Measurements from ENCODE around the gene GALR3. TPM values are rescaled to one million over a fixed set of nuclear protein-coding genes. Genes with fewer than 3 reads are reported as not detected.
A peak's percentile ranks its signal among the peaks of the same experiment; 100 is the strongest.

The GALR3 gene
- total and polyA plus RNA-seq, 2 of the 4 experiments (the other 2 are of a cell fraction), result not detected

- in situ Hi-C loops (cut with MboI; ENCODE audit: low sequenced_read_pairs) (no loop called here), dilution Hi-C loops (cut with HindIII; ENCODE audit: low sequenced_read_pairs, unreplicated experiment) (no loop called here), intact Hi-C loops (cut with micrococcal nuclease) (no loop called here)
- no peak overlapping the region for H3K4me2 ChIP-seq (ENCODE audit: low read depth, low read length)
- no peak overlapping the region for H2BK20ac ChIP-seq (ENCODE audit: low read depth, low read length)
- H3K27ac ChIP-seq (ENCODE audit: insufficient read depth, low read length), result no peak overlapping the region
- ChIA-PET CTCF (no interaction called here), POLR2A (ENCODE audit: unreplicated experiment) (no interaction called here)
- no peak overlapping the region for H4K8ac ChIP-seq (ENCODE audit: low read depth in 2 of 2, low read length in 2 of 2)
- peaks cover 30% of the 10 kb centered on the region for H3K27me3 ChIP-seq (ENCODE audit: control insufficient read depth, insufficient read depth, low read length)
- 38% methylated on average over 2 of the region's 8 CpGs; no CpG with 5 or more reads in 1 of the 2 experiments for WGBS, 2 experiments (ENCODE audit: extremely low coverage in 2 of 2, insufficient read length in 1 of 2)
- H2BK5ac ChIP-seq (ENCODE audit: low read depth, low read length, poor library complexity, severe bottlenecking), result no peak overlapping the region
- no TSS peak for BruUV-seq (replicated peaks)
- no peaks in the 10 kb centered on the region for H3K9me1 ChIP-seq (ENCODE audit: insufficient read depth, low read length)
- TF ChIP-seq CTCF (conservative IDR thresholded peaks at IDR 0.05; ENCODE audit: low read depth, low read length), result no peak
- no peak for TF ChIP-seq SMC3 (IDR thresholded peaks at IDR 0.05; ENCODE audit: low read depth, low read length)
- TF ChIP-seq CEBPB (IDR thresholded peaks at IDR 0.05; ENCODE audit: low read depth, low read length), result no peak
- no peak for TF ChIP-seq ELK1 (IDR thresholded peaks at IDR 0.05; ENCODE audit: borderline replicate concordance, low read depth, low read length)
- TF ChIP-seq RFX5 (IDR thresholded peaks at IDR 0.05; ENCODE audit: low read depth, low read length), result no peak
- TF ChIP-seq FOS (IDR thresholded peaks at IDR 0.05; ENCODE audit: low read depth, low read length), result no peak
- no peak for TF ChIP-seq MXI1 (IDR thresholded peaks at IDR 0.05; ENCODE audit: borderline replicate concordance, low read depth, low read length)
- TF ChIP-seq MAZ (IDR thresholded peaks at IDR 0.05; ENCODE audit: borderline replicate concordance, low read depth, low read length), result no peak
- no peak for TF ChIP-seq NFE2L2 (IDR thresholded peaks at IDR 0.05; ENCODE audit: low read depth, low read length)
- TF ChIP-seq BHLHE40 (IDR thresholded peaks at IDR 0.05; ENCODE audit: low read depth, low read length), result no peak
- no peak for TF ChIP-seq POLR2A (IDR thresholded peaks at IDR 0.05; ENCODE audit: low read depth, low read length)
- no peak for TF ChIP-seq RAD21 (IDR thresholded peaks at IDR 0.05; ENCODE audit: low read length)
- no peak for TF ChIP-seq MAFK (IDR thresholded peaks at IDR 0.05; ENCODE audit: low read depth, low read length)
- no peak for TF ChIP-seq USF2 (IDR thresholded peaks at IDR 0.05; ENCODE audit: low read depth, low read length)
- no peak for TF ChIP-seq CHD1 (IDR thresholded peaks at IDR 0.05; ENCODE audit: low read depth, low read length)
- no peak for TF ChIP-seq RCOR1 (IDR thresholded peaks at IDR 0.05; ENCODE audit: insufficient replicate concordance, low read length)
- H2AK9ac ChIP-seq (replicated peaks; ENCODE audit: low read depth, low read length, poor library complexity), result no peak overlapping the region
- no peak overlapping the region for H4K5ac ChIP-seq (ENCODE audit: low read depth, low read length)
- no peaks in the 10 kb centered on the region for H3K36me3 ChIP-seq (ENCODE audit: control insufficient read depth, insufficient read depth, low read length)
- H2BK15ac ChIP-seq (ENCODE audit: low read depth, low read length), result no peak overlapping the region
- no peak overlapping the region for H3K56ac ChIP-seq (ENCODE audit: extremely low read depth, insufficient read depth, low read length)
- H3K9ac ChIP-seq (ENCODE audit: low read depth, low read length), result no peak overlapping the region
- no peaks in the 10 kb centered on the region for H3K9me3 ChIP-seq (ENCODE audit: control insufficient read depth, insufficient read depth, low read length)
- H2AK5ac ChIP-seq (ENCODE audit: low read depth, low read length), result no peak overlapping the region
- no peak overlapping the region for H3K4ac ChIP-seq (ENCODE audit: low read depth, low read length)
- no peak overlapping the region for H3K18ac ChIP-seq (ENCODE audit: low read depth, low read length)
- no peak overlapping the region for H2BK120ac ChIP-seq (ENCODE audit: low read depth, low read length)
- H3K4me3 ChIP-seq (ENCODE audit: insufficient read depth, low read depth, low read length), result no peak overlapping the region
- no peak overlapping the region for H3K23ac ChIP-seq (ENCODE audit: low read depth, low read length)
- no peak overlapping the region for H4K91ac ChIP-seq (ENCODE audit: insufficient read depth, low read depth, low read length)
- peak overlapping the region; percentile 26 for H2AFZ ChIP-seq (replicated peaks; ENCODE audit: low read length, poor library complexity)
- DNase-seq (no peak), ATAC-seq (ENCODE audit: low read depth) (no peak)
- no peaks in the 10 kb centered on the region for H4K20me1 ChIP-seq (ENCODE audit: insufficient read depth, low read length)
- peaks cover 10% of the 10 kb centered on the region for H3K4me1 ChIP-seq (ENCODE audit: control insufficient read depth, insufficient read depth, low read length)
- no peaks in the 10 kb centered on the region for H3K79me1 ChIP-seq (ENCODE audit: low read depth in 1 of 2, low read length in 2 of 2)
- H3K14ac ChIP-seq (replicated peaks; ENCODE audit: low read depth, low read length), result no peak overlapping the region
These were observed 926 bp upstream of the GALR3 start for GRCh38 chr22:37822079-37822833.

Data from IMR-90 (cell line).